HCT116 (cell line): ENCODE measurements around the gene SNTN. TPM values are rescaled to one million over a fixed set of nuclear protein-coding genes. Genes with fewer than 3 reads are reported as not detected.

Experiments
- ATAC-seq: fragments of 200-7000 bp; cut with Tn5 transposase; 2 replicates; pipeline ENCODE4 v1.9.1; 2020; ENCODE audit warnings: mild to moderate bottlenecking, moderate library complexity
- BruUV-seq: library from RNA; stranded (reverse); fragments of 400-500 nt; replicated peaks from 2 replicates; lab custom pipeline; 2021; lab: Mats Ljungman, UMichigan
- CTCF ChIA-PET: fragments of 300-600 bp; sonication (Branson Sonifier 250); formaldehyde crosslinking; loops from one replicate; lab custom pipeline; 2021; ENCODE audit warnings: antibody characterized with exemption; lab: Charles Lee
- POLR2A ChIA-PET: fragments of 300-600, 350-600 bp; sonication (Branson Sonifier 250); formaldehyde crosslinking; loops from one replicate; lab custom pipeline; 2021; ENCODE audit warnings: antibody characterized with exemption; lab: Charles Lee
- RAD21 ChIA-PET, 2 experiments: fragments of 300-600 bp; sonication (Branson Sonifier 250); formaldehyde crosslinking; loops; one replicate each; lab custom pipeline; 2023; ENCODE audit warnings: low total read pairs in 2 of 2; ENCODE audit not compliant: uncharacterized antibody in 2 of 2, unreplicated experiment in 2 of 2, low non-redundant PET in 1 of 2; lab: Charles Lee
- DNase-seq: peaks from one replicate; pipeline ENCODE4 v3.0.0-alpha.2; 2010; ENCODE audit warnings: low read depth, low spot score
- H2AFZ ChIP-seq: fragments of 200-600 bp; shearing (Covaris generic), sonication (generic); 2 replicates; pipeline ENCODE4 v1.6.1; 2017; ENCODE audit warnings: low read depth, mixed run types, mixed read lengths, antibody characterized with exemption, low read length; ENCODE audit not compliant: poor library complexity, severe bottlenecking
- H3K27ac ChIP-seq: 2 replicates; pipeline ENCODE4 v1.5.1; 2012; ENCODE audit warnings: low read depth, low read length
- H3K27me3 ChIP-seq: fragments of 200-600 bp; sonication (generic); 2 replicates; pipeline ENCODE4 v1.6.1; 2016; ENCODE audit warnings: mixed run types, low read length, mixed read lengths; ENCODE audit not compliant: insufficient read depth
- H3K36me3 ChIP-seq, 2 experiments: fragments of 200-500 bp in 1 of 2; fragments of 200-600 bp in 1 of 2; sonication (Bioruptor generic) in 1 of 2; sonication (generic) in 1 of 2; 2 replicates each; pipeline versions ENCODE4 v1.5.1 to v1.6.1; 2014 to 2016; ENCODE audit warnings: low read length in 2 of 2, inconsistent platforms in 1 of 2, mixed read lengths in 1 of 2, mixed run types in 1 of 2; ENCODE audit not compliant: insufficient read depth in 2 of 2, control insufficient read depth in 1 of 2
- H3K4me1 ChIP-seq, 2 experiments: fragments of 200-600 bp in 1 of 2; sonication (generic) in 1 of 2; 2 replicates each; pipeline versions ENCODE4 v1.5.1 to v1.6.1; 2012 to 2017; ENCODE audit warnings: low read length in 2 of 2, inconsistent platforms in 1 of 2, mild to moderate bottlenecking in 1 of 2, mixed read lengths in 1 of 2, mixed run types in 1 of 2, moderate library complexity in 1 of 2; ENCODE audit not compliant: insufficient read depth in 2 of 2, control insufficient read depth in 1 of 2
- H3K4me2 ChIP-seq: fragments of 200-600 bp; sonication (generic); 2 replicates; pipeline ENCODE4 v1.6.1; 2017; ENCODE audit warnings: mixed run types, low read length, mixed read lengths
- H3K4me3 ChIP-seq, 2 experiments: fragments of 200-600 bp in 1 of 2; sonication (generic) in 1 of 2; replicated peaks in 1 of 2; 2 replicates each; pipeline ENCODE4 v1.5.1; 2011 to 2016; ENCODE audit warnings: low read length in 2 of 2, control low read depth in 1 of 2, low read depth in 1 of 2, mild to moderate bottlenecking in 1 of 2, mixed read lengths in 1 of 2, mixed run types in 1 of 2
- H3K79me2 ChIP-seq: fragments of 200-600 bp; sonication (generic); 2 replicates; pipeline ENCODE4 v1.6.1; 2017; ENCODE audit warnings: mild to moderate bottlenecking, mixed run types, low read length, moderate library complexity, mixed read lengths; ENCODE audit not compliant: insufficient read depth
- H3K9ac ChIP-seq: fragments of 200-600 bp; sonication (generic); 2 replicates; pipeline ENCODE4 v1.6.1; 2016; ENCODE audit warnings: low read length, mixed read lengths
- H3K9me2 ChIP-seq: fragments of 200-600 bp; sonication (generic), shearing (Covaris generic); 2 replicates; pipeline ENCODE4 v1.6.1; 2017; ENCODE audit warnings: mixed run types, mild to moderate bottlenecking, moderate library complexity; ENCODE audit not compliant: insufficient read depth
- H3K9me3 ChIP-seq, 2 experiments: fragments of 200-500 bp in 1 of 2; fragments of 200-600 bp in 1 of 2; sonication (Bioruptor generic) in 1 of 2; sonication (generic) in 1 of 2; 2 replicates each; pipeline ENCODE4 v1.6.1; 2014 to 2017; ENCODE audit warnings: low read length in 2 of 2, mixed read lengths in 2 of 2, inconsistent platforms in 1 of 2, low read depth in 1 of 2, mild to moderate bottlenecking in 1 of 2, mixed run types in 1 of 2, moderate library complexity in 1 of 2; ENCODE audit not compliant: control insufficient read depth in 1 of 2, insufficient read depth in 1 of 2
- H4K20me1 ChIP-seq: fragments of 200-600 bp; sonication (generic), shearing (Covaris generic); 2 replicates; pipeline ENCODE4 v1.6.1; 2017; ENCODE audit warnings: mixed run types, mild to moderate bottlenecking, moderate library complexity; ENCODE audit not compliant: insufficient read depth
- CBX3 ChIP-seq: IDR thresholded peaks from 2 replicates; pipeline ENCODE4 v1.6.1; 2012; ENCODE audit warnings: low read depth
- ELF1 ChIP-seq: IDR thresholded peaks from 2 replicates; pipeline ENCODE4 v1.6.1; 2012; ENCODE audit warnings: low read depth, borderline replicate concordance
- EZH2 ChIP-seq: fragments of 200-600 bp; sonication (generic); IDR thresholded peaks from 2 replicates; pipeline ENCODE4 v1.6.1; 2017; ENCODE audit warnings: antibody characterized with exemption, mixed run types
- EZH2phosphoT487 ChIP-seq: fragments of 200-600 bp; IDR thresholded peaks from 2 replicates; pipeline ENCODE4 v1.6.1; 2018; ENCODE audit warnings: antibody characterized with exemption, borderline replicate concordance
- FOSL1 ChIP-seq: IDR thresholded peaks from 2 replicates; pipeline ENCODE4 v1.6.1; 2012; ENCODE audit warnings: low read depth
- POLR2A ChIP-seq: IDR thresholded peaks from 2 replicates; pipeline ENCODE4 v1.7.0; 2011; ENCODE audit warnings: borderline replicate concordance; ENCODE audit not compliant: insufficient read depth, insufficient read length; ENCODE audit errors: extremely low read depth
- SIN3A ChIP-seq: IDR thresholded peaks from 2 replicates; pipeline ENCODE4 v1.6.1; 2012; ENCODE audit warnings: low read depth
- SP1 ChIP-seq: IDR thresholded peaks from 2 replicates; pipeline ENCODE4 v1.6.1; 2012; ENCODE audit warnings: low read depth
- ZNF274 ChIP-seq: fragments of 200-500 bp; sonication (Bioruptor generic); IDR thresholded peaks from 2 replicates; pipeline ENCODE4 v1.6.1; 2014; ENCODE audit warnings: mild to moderate bottlenecking, low read depth, low read length, inconsistent platforms
- intact Hi-C: fragments of 100-400 bp; cut with micrococcal nuclease; formaldehyde crosslinking; loops from 2 replicates; pipeline ENCODE4 v1.10.0; 2022
- total RNA-seq: library from RNA; stranded (reverse); gene quantifications from one replicate; pipeline ENCODE4 v1.2.1, GENCODE V29; 2021; ENCODE audit not compliant: unreplicated experiment
- TF ChIP-seq, protein P1 (sequence below): IDR thresholded peaks from 2 replicates; pipeline ENCODE4 v1.6.1; 2011; ENCODE audit warnings: mild to moderate bottlenecking, low read length, moderate library complexity; ENCODE audit not compliant: insufficient replicate concordance; ENCODE audit errors: extremely low read depth
- TF ChIP-seq, protein P2 (sequence below): IDR thresholded peaks from 2 replicates; pipeline ENCODE4 v1.6.1; 2012
- TF ChIP-seq, protein P3 (sequence below): IDR thresholded peaks from 2 replicates; pipeline ENCODE4 v1.6.1; 2012; ENCODE audit warnings: low read depth
- TF ChIP-seq, protein P4 (sequence below): IDR thresholded peaks from 2 replicates; pipeline ENCODE4 v1.6.1; 2012

The SNTN gene
- total RNA-seq, 1 experiment from 2014 or later: not detected

DNA sequence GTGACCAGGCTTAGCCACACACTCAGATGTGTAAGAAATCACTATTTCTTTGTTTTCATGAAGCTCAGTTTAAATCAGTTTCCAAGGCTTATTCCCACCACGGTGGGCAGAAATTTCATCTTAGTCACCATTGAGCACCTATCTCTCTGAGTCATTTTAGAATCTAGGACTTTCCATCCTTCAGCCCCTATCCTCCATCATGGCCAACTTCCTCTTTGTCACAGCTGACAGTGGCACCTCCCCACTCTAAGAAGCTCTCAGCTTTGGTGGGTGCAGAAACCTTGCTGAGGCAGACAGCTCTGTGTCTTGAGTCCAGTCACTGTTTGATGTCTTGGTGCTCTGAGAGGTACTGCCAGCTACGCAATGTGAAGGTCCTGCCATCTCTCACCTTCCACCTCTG is 32.9 kb downstream of the SNTN start:
- Histone ChIP-seq H3K27ac (no peak overlapping the region), H3K9me3 (no peaks in the 10 kb centered on the region), H3K79me2 (no peaks in the 10 kb centered on the region), H3K9ac (no peak overlapping the region), H3K4me2 (no peak overlapping the region), H3K9me2 (no peaks in the 10 kb centered on the region), H2AFZ (no peak overlapping the region), H3K36me3 (no peaks in the 10 kb centered on the region), H3K4me1 (no peaks in the 10 kb centered on the region), H3K4me3 (no peak overlapping the region), H4K20me1 (no peaks in the 10 kb centered on the region), H3K27me3 (peaks cover 10% of the 10 kb centered on the region; the same call in 1 of the 2 replicates)
- DNase-seq: no peak
- RAD21 ChIA-PET: no interaction called here
- CTCF ChIA-PET: no interaction called here
- no peak for ATAC-seq
- BruUV-seq: no TSS peak
- TF ChIP-seq POLR2A: no peak
- POLR2A ChIA-PET: no interaction called here
- intact Hi-C loops: no loop called here

DNA sequence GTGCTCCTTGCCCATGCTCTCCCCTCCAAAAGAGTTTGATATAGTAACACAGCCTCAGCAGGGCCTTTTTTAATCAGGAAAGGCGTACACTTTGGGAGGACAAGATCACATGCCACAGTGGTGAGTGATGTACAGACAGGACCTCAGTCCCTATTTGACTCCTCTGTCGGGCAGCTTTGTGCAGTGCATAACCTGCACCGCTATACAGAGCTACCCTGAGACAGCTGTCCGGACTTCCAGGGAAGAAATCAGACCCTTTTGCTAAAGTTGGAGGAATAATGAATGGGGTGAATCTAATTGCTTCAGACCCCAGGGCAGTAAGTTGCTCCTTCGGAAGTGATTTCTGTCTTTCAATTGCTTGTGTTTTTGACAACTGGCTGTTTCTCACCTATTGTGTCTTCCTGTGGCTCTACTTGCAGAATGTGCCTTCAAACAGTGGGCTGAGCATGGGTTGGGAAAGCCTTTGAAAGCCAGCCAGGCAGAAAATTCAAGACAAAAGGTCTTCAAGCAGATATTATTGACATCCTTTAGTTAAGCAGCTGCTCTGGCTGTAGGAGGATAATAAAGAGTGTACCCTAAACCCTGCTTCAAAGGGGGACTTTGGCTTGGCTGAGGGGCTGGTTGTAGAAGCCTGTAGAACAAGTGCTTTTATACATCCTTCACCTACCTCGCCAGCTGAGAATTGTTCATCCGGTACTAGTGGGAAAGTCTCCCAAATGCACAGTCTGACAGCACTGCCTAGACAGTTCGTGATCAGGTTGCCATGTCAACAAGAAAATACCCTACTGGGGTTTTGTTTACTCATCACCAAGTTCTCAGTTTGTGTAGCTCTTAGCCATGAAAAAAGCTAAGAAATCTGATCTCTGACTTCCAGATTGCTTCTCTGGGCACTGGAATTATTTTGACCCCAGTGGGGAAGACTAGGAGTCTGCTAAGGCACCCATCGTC is 35.1 kb downstream of the SNTN start:
- Histone ChIP-seq H3K9ac (no peak overlapping the region), H3K36me3 (no peaks in the 10 kb centered on the region), H4K20me1 (no peaks in the 10 kb centered on the region), H3K9me2 (no peaks in the 10 kb centered on the region), H3K4me3 (no peak overlapping the region), H3K4me2 (no peak overlapping the region), H3K9me3 (no peaks in the 10 kb centered on the region), H3K27ac (no peak overlapping the region), H3K79me2 (no peaks in the 10 kb centered on the region), H3K27me3 (peaks cover 10% of the 10 kb centered on the region; the same call in 1 of the 2 replicates), H2AFZ (no peak overlapping the region), H3K4me1 (no peaks in the 10 kb centered on the region)
- ChIA-PET POLR2A (no interaction called here), RAD21 (no interaction called here), CTCF (no interaction called here)
- no TSS peak for BruUV-seq
- no peak for DNase-seq
- ATAC-seq: no peak
- intact Hi-C loops: no loop called here
- TF ChIP-seq, protein P1, sequence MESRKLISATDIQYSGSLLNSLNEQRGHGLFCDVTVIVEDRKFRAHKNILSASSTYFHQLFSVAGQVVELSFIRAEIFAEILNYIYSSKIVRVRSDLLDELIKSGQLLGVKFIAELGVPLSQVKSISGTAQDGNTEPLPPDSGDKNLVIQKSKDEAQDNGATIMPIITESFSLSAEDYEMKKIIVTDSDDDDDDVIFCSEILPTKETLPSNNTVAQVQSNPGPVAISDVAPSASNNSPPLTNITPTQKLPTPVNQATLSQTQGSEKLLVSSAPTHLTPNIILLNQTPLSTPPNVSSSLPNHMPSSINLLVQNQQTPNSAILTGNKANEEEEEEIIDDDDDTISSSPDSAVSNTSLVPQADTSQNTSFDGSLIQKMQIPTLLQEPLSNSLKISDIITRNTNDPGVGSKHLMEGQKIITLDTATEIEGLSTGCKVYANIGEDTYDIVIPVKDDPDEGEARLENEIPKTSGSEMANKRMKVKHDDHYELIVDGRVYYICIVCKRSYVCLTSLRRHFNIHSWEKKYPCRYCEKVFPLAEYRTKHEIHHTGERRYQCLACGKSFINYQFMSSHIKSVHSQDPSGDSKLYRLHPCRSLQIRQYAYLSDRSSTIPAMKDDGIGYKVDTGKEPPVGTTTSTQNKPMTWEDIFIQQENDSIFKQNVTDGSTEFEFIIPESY: no peak
- TF ChIP-seq, protein P2, sequence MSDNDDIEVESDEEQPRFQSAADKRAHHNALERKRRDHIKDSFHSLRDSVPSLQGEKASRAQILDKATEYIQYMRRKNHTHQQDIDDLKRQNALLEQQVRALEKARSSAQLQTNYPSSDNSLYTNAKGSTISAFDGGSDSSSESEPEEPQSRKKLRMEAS: no peak
- no peak for TF ChIP-seq EZH2phosphoT487
- TF ChIP-seq SIN3A: no peak
- TF ChIP-seq ZNF274: no peak
- no peak for TF ChIP-seq EZH2
- TF ChIP-seq, protein P3, sequence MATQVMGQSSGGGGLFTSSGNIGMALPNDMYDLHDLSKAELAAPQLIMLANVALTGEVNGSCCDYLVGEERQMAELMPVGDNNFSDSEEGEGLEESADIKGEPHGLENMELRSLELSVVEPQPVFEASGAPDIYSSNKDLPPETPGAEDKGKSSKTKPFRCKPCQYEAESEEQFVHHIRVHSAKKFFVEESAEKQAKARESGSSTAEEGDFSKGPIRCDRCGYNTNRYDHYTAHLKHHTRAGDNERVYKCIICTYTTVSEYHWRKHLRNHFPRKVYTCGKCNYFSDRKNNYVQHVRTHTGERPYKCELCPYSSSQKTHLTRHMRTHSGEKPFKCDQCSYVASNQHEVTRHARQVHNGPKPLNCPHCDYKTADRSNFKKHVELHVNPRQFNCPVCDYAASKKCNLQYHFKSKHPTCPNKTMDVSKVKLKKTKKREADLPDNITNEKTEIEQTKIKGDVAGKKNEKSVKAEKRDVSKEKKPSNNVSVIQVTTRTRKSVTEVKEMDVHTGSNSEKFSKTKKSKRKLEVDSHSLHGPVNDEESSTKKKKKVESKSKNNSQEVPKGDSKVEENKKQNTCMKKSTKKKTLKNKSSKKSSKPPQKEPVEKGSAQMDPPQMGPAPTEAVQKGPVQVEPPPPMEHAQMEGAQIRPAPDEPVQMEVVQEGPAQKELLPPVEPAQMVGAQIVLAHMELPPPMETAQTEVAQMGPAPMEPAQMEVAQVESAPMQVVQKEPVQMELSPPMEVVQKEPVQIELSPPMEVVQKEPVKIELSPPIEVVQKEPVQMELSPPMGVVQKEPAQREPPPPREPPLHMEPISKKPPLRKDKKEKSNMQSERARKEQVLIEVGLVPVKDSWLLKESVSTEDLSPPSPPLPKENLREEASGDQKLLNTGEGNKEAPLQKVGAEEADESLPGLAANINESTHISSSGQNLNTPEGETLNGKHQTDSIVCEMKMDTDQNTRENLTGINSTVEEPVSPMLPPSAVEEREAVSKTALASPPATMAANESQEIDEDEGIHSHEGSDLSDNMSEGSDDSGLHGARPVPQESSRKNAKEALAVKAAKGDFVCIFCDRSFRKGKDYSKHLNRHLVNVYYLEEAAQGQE: no peak
- TF ChIP-seq ELF1: no peak
- TF ChIP-seq POLR2A: no peak
- TF ChIP-seq SP1: no peak
- no peak for TF ChIP-seq CBX3
- TF ChIP-seq FOSL1: no peak
- TF ChIP-seq, protein P4, sequence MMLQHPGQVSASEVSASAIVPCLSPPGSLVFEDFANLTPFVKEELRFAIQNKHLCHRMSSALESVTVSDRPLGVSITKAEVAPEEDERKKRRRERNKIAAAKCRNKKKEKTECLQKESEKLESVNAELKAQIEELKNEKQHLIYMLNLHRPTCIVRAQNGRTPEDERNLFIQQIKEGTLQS: no peak
